GM12878 (cell line): Measurements from ENCODE around the gene ITCH. TPM values are rescaled to one million over a fixed set of nuclear protein-coding genes. Genes with fewer than 3 reads are reported as not detected.

Experiments
- ATAC-seq: fragments of 200-7000 bp; cut with Tn5 transposase; 3 replicates; pipeline ENCODE4 v1.9.1; 2020; ENCODE audit warnings: mild to moderate bottlenecking, moderate library complexity
- BruUV-seq: library from RNA; stranded (reverse); fragments of 400-500 nt; replicated peaks from 2 replicates; lab custom pipeline; 2021; lab: Mats Ljungman, UMichigan
- CTCF ChIA-PET: fragments of 300-600 bp; sonication (Branson Sonifier 250); formaldehyde crosslinking; extraction: SDS; loops from one replicate; lab custom pipeline; 2021; ENCODE audit warnings: inconsistent platforms; lab: Yijun Ruan, JAX
- POLR2A ChIA-PET: fragments of 350-600 bp; formaldehyde crosslinking; extraction: SDS; loops from one replicate; lab custom pipeline; 2021; ENCODE audit warnings: inconsistent platforms; lab: Charles Lee
- RAD21 ChIA-PET: fragments of 300-600 bp; sonication (Branson Sonifier 250); formaldehyde crosslinking; loops from one replicate; lab custom pipeline; 2023; ENCODE audit warnings: antibody characterized with exemption; ENCODE audit not compliant: unreplicated experiment; lab: Charles Lee
- SMC1A ChIA-PET: fragments of 300-600 bp; sonication (Branson Sonifier 250); formaldehyde crosslinking; loops from one replicate; lab custom pipeline; 2023; ENCODE audit not compliant: unreplicated experiment, uncharacterized antibody; lab: Charles Lee
- DNase-seq: peaks from one replicate; pipeline ENCODE4 v3.0.0-alpha.2; 2011; ENCODE audit warnings: low read depth, low spot score
- FAIRE-seq: peaks from 3 replicates; lab custom pipeline; 2011; peaks lifted over from hg19 to GRCh38; lab: Jason Lieb, UNC
- H2AFZ ChIP-seq: 2 replicates; pipeline ENCODE4 v1.6.0; 2011; ENCODE audit warnings: low read depth, low read length, control low read depth; ENCODE audit not compliant: control insufficient read depth
- H3K27ac ChIP-seq: 2 replicates; pipeline ENCODE4 v1.5.1; 2011; ENCODE audit warnings: control low read depth; ENCODE audit not compliant: control insufficient read depth, insufficient read depth
- H3K27me3 ChIP-seq, 2 experiments: replicated peaks in 1 of 2; 2 replicates each; pipeline versions ENCODE4 v1.6.0 to v1.6.1; 2011; ENCODE audit warnings: low read length in 1 of 2; ENCODE audit not compliant: control insufficient read depth in 2 of 2, insufficient read depth in 2 of 2
- H3K36me3 ChIP-seq, 2 experiments: 2 replicates each; pipeline ENCODE4 v1.5.1; 2011; ENCODE audit warnings: low read length in 1 of 2; ENCODE audit not compliant: control insufficient read depth in 2 of 2, insufficient read depth in 2 of 2
- H3K4me1 ChIP-seq: 2 replicates; pipeline ENCODE4 v1.6.1; 2011; ENCODE audit warnings: mild to moderate bottlenecking, low read length, moderate library complexity, mixed read lengths; ENCODE audit not compliant: control insufficient read depth, insufficient read depth
- H3K4me2 ChIP-seq: 2 replicates; pipeline ENCODE4 v1.6.0; 2011; ENCODE audit warnings: control low read depth; ENCODE audit not compliant: control insufficient read depth, insufficient read depth
- H3K4me3 ChIP-seq: fragments of 200-600 bp; sonication (generic); 2 replicates; pipeline ENCODE4 v1.5.1; 2016
- H3K79me2 ChIP-seq: 2 replicates; pipeline ENCODE4 v1.6.0; 2011; ENCODE audit warnings: low read length; ENCODE audit not compliant: control insufficient read depth, insufficient read depth
- H3K9ac ChIP-seq: 2 replicates; pipeline ENCODE4 v1.8.0; 2011; ENCODE audit warnings: low read length, control low read depth, mixed read lengths; ENCODE audit not compliant: control insufficient read depth, insufficient read depth
- H3K9me3 ChIP-seq: replicated peaks from 3 replicates; pipeline ENCODE4 v1.5.1; 2011; ENCODE audit warnings: mild to moderate bottlenecking, low read length; ENCODE audit not compliant: control insufficient read depth, insufficient read depth
- H4K20me1 ChIP-seq: 2 replicates; pipeline ENCODE4 v1.6.0; 2011; ENCODE audit not compliant: control insufficient read depth, insufficient read depth
- BHLHE40 ChIP-seq, 2 experiments: fragments of 450-650 bp in 1 of 2; IDR thresholded peaks; 2 replicates each; pipeline ENCODE4 v1.6.1; 2011 to 2017; ENCODE audit warnings: low read depth in 2 of 2, borderline replicate concordance in 1 of 2, improper control_type of control experiment in 1 of 2, low read length in 1 of 2, mild to moderate bottlenecking in 1 of 2
- CHD4 ChIP-seq: fragments of 200-600 bp; sonication (generic); IDR thresholded peaks from 2 replicates; pipeline ENCODE4 v1.6.1; 2016; ENCODE audit warnings: mild to moderate bottlenecking
- DPF2 ChIP-seq: fragments of 450-650 bp; IDR thresholded peaks from 2 replicates; pipeline ENCODE4 v1.6.1; 2017; ENCODE audit warnings: mild to moderate bottlenecking
- EED ChIP-seq: sonication (generic); IDR thresholded peaks from 2 replicates; pipeline ENCODE4 v1.6.1; 2016; ENCODE audit warnings: antibody characterized with exemption, low read depth
- FOS ChIP-seq: IDR thresholded peaks from 3 replicates; pipeline ENCODE4 v1.6.1; 2011; ENCODE audit warnings: borderline replicate concordance; ENCODE audit not compliant: insufficient read length; ENCODE audit errors: extremely low read depth
- GATAD2B ChIP-seq: fragments of 450-650 bp; conservative IDR thresholded peaks from 2 replicates; pipeline ENCODE4 v1.6.1; 2017; ENCODE audit warnings: low read depth, mild to moderate bottlenecking, moderate library complexity
- HCFC1 ChIP-seq: fragments of 150-350 bp; IDR thresholded peaks from 2 replicates; pipeline ENCODE4 v1.6.1; 2014; ENCODE audit warnings: low read length
- JUNB ChIP-seq: IDR thresholded peaks from 2 replicates; pipeline ENCODE4 v1.6.1; 2016; ENCODE audit warnings: antibody characterized with exemption, mild to moderate bottlenecking
- NR2C1 ChIP-seq: fragments of 450-650 bp; IDR thresholded peaks from 2 replicates; pipeline ENCODE4 v1.6.1; 2017; ENCODE audit warnings: antibody characterized with exemption, mild to moderate bottlenecking, moderate library complexity
- RB1 ChIP-seq: fragments of 450-650 bp; formaldehyde crosslinking; IDR thresholded peaks from 2 replicates; pipeline ENCODE4 v1.6.1; 2017; ENCODE audit warnings: mild to moderate bottlenecking, borderline replicate concordance
- SIN3A ChIP-seq: IDR thresholded peaks from 2 replicates; pipeline ENCODE4 v1.6.1; 2012; ENCODE audit warnings: low read depth, low read length, improper control_type of control experiment
- SMC3 ChIP-seq: IDR thresholded peaks from 2 replicates; pipeline ENCODE4 v1.6.1; 2011; ENCODE audit warnings: low read length, improper control_type of control experiment, borderline replicate concordance
- SUPT20H ChIP-seq: IDR thresholded peaks from 2 replicates; pipeline ENCODE4 v1.6.1; 2011; ENCODE audit warnings: low read depth, mild to moderate bottlenecking, low read length, moderate library complexity, borderline replicate concordance; ENCODE audit not compliant: control insufficient read depth
- ZNF207 ChIP-seq: fragments of 450-650 bp; IDR thresholded peaks from 2 replicates; pipeline ENCODE4 v1.6.1; 2014; ENCODE audit warnings: antibody characterized with exemption, mild to moderate bottlenecking, borderline replicate concordance
- WGBS: methylation state at CpG from one replicate; pipeline ENCODE4 v1.1.6; 2016; ENCODE audit warnings: low lambda C conversion rate; ENCODE audit not compliant: insufficient replicate concordance, insufficient coverage; ENCODE audit errors: missing lambda C conversion rate; 5-methylcytosine and 5-hydroxymethylcytosine counted together
- in situ Hi-C: fragments of 300-500 bp; cut with MboI; formaldehyde crosslinking; loops from 9 replicates; pipeline ENCODE4 v1.14.3; 2018; ENCODE audit warnings: mixed read lengths
- intact Hi-C: fragments of 100-400 bp; cut with micrococcal nuclease; formaldehyde crosslinking; loops from one replicate; pipeline ENCODE4 v1.14.2; 2022; ENCODE audit not compliant: unreplicated experiment
- polyA plus RNA-seq, 11 experiments: library from polyadenylated mRNA; depleted of rRNA in 4 of 11; unstranded in 6 of 11; stranded (reverse) in 5 of 11; fragments of >200 nt; fragmentation: Nextera tagmentation in 4 of 11; fragmentation: Illumina TruSeq in 1 of 11; extraction: Ambion mirVana in 4 of 11; extraction: Trizol in 1 of 11; gene quantifications; 1 replicate in 1 of 11; 2 replicates in 10 of 11; pipeline versions ENCODE4 v1.2.1 to v1.2.3, GENCODE V29; 2011 to 2016; ENCODE audit warnings: inconsistent platforms in 2 of 11, missing spikeins in 2 of 11, low read depth in 1 of 11
- total RNA-seq, 4 experiments: library from RNA; depleted of rRNA in 3 of 4; stranded (reverse); fragments of >200 nt in 3 of 4; fragmentation: Illumina TruSeq in 1 of 4; extraction: Trizol in 1 of 4; gene quantifications; 2 replicates each; pipeline versions ENCODE4 v1.2.1 to v1.2.3, GENCODE V29; 2013 to 2021
- TF ChIP-seq, protein P1 (sequence below): IDR thresholded peaks from 2 replicates; pipeline ENCODE4 v1.6.1; 2011; ENCODE audit warnings: mild to moderate bottlenecking, low read depth, low read length, moderate library complexity; ENCODE audit not compliant: insufficient replicate concordance
- TF ChIP-seq, protein P2 (sequence below): fragments of 450-650 bp; IDR thresholded peaks from 2 replicates; pipeline ENCODE4 v1.6.1; 2017; ENCODE audit warnings: borderline replicate concordance

Gene ITCH
- total and polyA plus RNA-seq, 10 of the 15 experiments (the other 5 are each of a cell fraction or from before 2014, with no cell fraction given) = 7.5 to 46.1 (median 21.5) TPM

- Histone ChIP-seq H3K27ac (peak overlapping the region; percentile 94; the same call in 1 of the 2 replicates), H3K4me2 (peak overlapping the region; percentile 96), H3K27me3 (no peaks in the 10 kb centered on the region), H3K9ac (0 out of 2 replicates have a peak overlapping the region, but pooled peaks have one; percentile 81), H4K20me1 (no peaks in the 10 kb centered on the region), H3K9me3 (no peaks in the 10 kb centered on the region), H3K4me1 (peaks cover 14% of the 10 kb centered on the region), H3K36me3 (no peaks in the 10 kb centered on the region), H3K79me2 (no peaks in the 10 kb centered on the region), H3K4me3 (peak overlapping the region; percentile 63; the same call in 1 of the 2 replicates), H2AFZ (peak overlapping the region; percentile 18; the same call in 1 of the 2 replicates)
- intact Hi-C loops = loop anchor here (5.0 kb wide), 1 partner anchor 40 kb away; no protein-coding TSS in a partner anchor
- FAIRE-seq (peak; percentile 7), DNase-seq (no peak), ATAC-seq (no peak)
- RAD21 ChIA-PET = interaction anchor here (0.9 to 2.7 kb wide), 9 partner anchors 25 to 185 kb away, joined by 3 to 27 read pairs (median 5); partner anchors contain the start of genes DYNLRB1 and ITCH
- TF ChIP-seq SMC3 (no peak), JUNB (no peak), SIN3A (no peak), NR2C1 (no peak), CHD4 (no peak), SUPT20H (no peak), BHLHE40 (IDR thresholded peaks at IDR 0.05; ENCODE audit: borderline replicate concordance in 1 of 2, low read depth in 2 of 2, low read length in 1 of 2) (no peak), HCFC1 (no peak), EED (no peak; the same call in 1 of the 2 replicates), GATAD2B (no peak), DPF2 (no peak), RB1 (no peak), ZNF207 (no peak), FOS (no peak)
- TF ChIP-seq, protein P1, sequence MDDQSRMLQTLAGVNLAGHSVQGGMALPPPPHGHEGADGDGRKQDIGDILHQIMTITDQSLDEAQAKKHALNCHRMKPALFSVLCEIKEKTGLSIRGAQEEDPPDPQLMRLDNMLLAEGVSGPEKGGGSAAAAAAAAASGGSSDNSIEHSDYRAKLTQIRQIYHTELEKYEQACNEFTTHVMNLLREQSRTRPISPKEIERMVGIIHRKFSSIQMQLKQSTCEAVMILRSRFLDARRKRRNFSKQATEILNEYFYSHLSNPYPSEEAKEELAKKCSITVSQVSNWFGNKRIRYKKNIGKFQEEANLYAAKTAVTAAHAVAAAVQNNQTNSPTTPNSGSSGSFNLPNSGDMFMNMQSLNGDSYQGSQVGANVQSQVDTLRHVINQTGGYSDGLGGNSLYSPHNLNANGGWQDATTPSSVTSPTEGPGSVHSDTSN = no peak
- TF ChIP-seq, protein P2, sequence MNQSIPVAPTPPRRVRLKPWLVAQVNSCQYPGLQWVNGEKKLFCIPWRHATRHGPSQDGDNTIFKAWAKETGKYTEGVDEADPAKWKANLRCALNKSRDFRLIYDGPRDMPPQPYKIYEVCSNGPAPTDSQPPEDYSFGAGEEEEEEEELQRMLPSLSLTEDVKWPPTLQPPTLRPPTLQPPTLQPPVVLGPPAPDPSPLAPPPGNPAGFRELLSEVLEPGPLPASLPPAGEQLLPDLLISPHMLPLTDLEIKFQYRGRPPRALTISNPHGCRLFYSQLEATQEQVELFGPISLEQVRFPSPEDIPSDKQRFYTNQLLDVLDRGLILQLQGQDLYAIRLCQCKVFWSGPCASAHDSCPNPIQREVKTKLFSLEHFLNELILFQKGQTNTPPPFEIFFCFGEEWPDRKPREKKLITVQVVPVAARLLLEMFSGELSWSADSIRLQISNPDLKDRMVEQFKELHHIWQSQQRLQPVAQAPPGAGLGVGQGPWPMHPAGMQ = no peak
- in situ Hi-C loops = no loop called here
- SMC1A ChIA-PET = interaction anchor here (0.6 to 3.9 kb wide), 20 partner anchors 9 to 432 kb away, joined by 3 to 22 read pairs (median 5); partner anchors contain the start of gene ITCH
- 0% methylated on average over 1 of the region's 1 CpG for WGBS
- BruUV-seq = no TSS peak
- CTCF ChIA-PET = interaction anchor here (0.8 to 7.7 kb wide), 12 partner anchors 24 to 432 kb away, joined by 3 to 54 read pairs (median 4); partner anchors contain the start of genes DYNLRB1 and ITCH
- POLR2A ChIA-PET = interaction anchor here (0.5 to 4.6 kb wide), 6 partner anchors 13 to 363 kb away, joined by 3 to 30 read pairs (median 6); partner anchors contain the start of genes DYNLRB1 and ITCH
These were observed 25.5 kb upstream of the ITCH start for GRCh38 chr20:34337544-34337943.
